H9 (cell line): ENCODE data around the gene PPP3CA. TPM values are rescaled to one million over a fixed set of nuclear protein-coding genes. Genes with fewer than 3 reads are reported as not detected.

Experiments
- DNase-seq: peaks from one replicate; pipeline ENCODE4 v3.0.0-alpha.2; 2017
- H2AFZ ChIP-seq: one replicate; pipeline ENCODE4 v1.6.1; 2013; ENCODE audit warnings: mild to moderate bottlenecking, low read length, control low read depth, moderate library complexity
- H2AK5ac ChIP-seq: 2 replicates; pipeline ENCODE4 v1.6.1; 2013; ENCODE audit warnings: low read length, control low read depth, mixed read lengths; ENCODE audit not compliant: insufficient read length
- H2BK120ac ChIP-seq: one replicate; pipeline ENCODE4 v1.6.1; 2013; ENCODE audit warnings: low read depth, mild to moderate bottlenecking, low read length, control low read depth, inconsistent platforms; ENCODE audit not compliant: poor library complexity, severe bottlenecking
- H2BK12ac ChIP-seq: 2 replicates; pipeline ENCODE4 v1.6.1; 2013; ENCODE audit warnings: low read length, control low read depth, mixed read lengths, low read depth; ENCODE audit not compliant: insufficient read length
- H2BK15ac ChIP-seq: 2 replicates; pipeline ENCODE4 v1.6.1; 2013; ENCODE audit warnings: low read depth, low read length, control low read depth
- H2BK20ac ChIP-seq: one replicate; pipeline ENCODE4 v1.6.1; 2013; ENCODE audit warnings: low read depth, mild to moderate bottlenecking, low read length, control low read depth, inconsistent platforms; ENCODE audit not compliant: poor library complexity, severe bottlenecking
- H2BK5ac ChIP-seq: 2 replicates; pipeline ENCODE4 v1.6.1; 2013; ENCODE audit warnings: low read length, control low read depth, mixed read lengths; ENCODE audit not compliant: insufficient read length
- H3K14ac ChIP-seq: 2 replicates; pipeline ENCODE4 v1.6.1; 2013; ENCODE audit warnings: low read length, control low read depth; ENCODE audit not compliant: insufficient read depth
- H3K18ac ChIP-seq: 2 replicates; pipeline ENCODE4 v1.6.1; 2013; ENCODE audit warnings: low read depth, mild to moderate bottlenecking, mixed read lengths, low read length, control low read depth; ENCODE audit not compliant: insufficient read length
- H3K23ac ChIP-seq: 2 replicates; pipeline ENCODE4 v1.6.1; 2013; ENCODE audit warnings: low read length, control low read depth, mixed read lengths, low read depth; ENCODE audit not compliant: insufficient read length
- H3K23me2 ChIP-seq: 2 replicates; pipeline ENCODE4 v1.6.1; 2013; ENCODE audit warnings: low read depth, mild to moderate bottlenecking, mixed read lengths, low read length, control low read depth; ENCODE audit not compliant: insufficient read length, poor library complexity, severe bottlenecking
- H3K27ac ChIP-seq: 2 replicates; pipeline ENCODE4 v1.5.1; 2013; ENCODE audit warnings: low read length, control low read depth, mixed read lengths, low read depth; ENCODE audit not compliant: insufficient read length
- H3K27me3 ChIP-seq: 2 replicates; pipeline ENCODE4 v1.6.1; 2013; ENCODE audit warnings: low read length, control low read depth, inconsistent platforms; ENCODE audit not compliant: insufficient read depth
- H3K4ac ChIP-seq: 2 replicates; pipeline ENCODE4 v1.6.1; 2013; ENCODE audit warnings: low read depth, mild to moderate bottlenecking, control low read depth, inconsistent platforms, low read length, moderate library complexity
- H3K4me1 ChIP-seq: 2 replicates; pipeline ENCODE4 v1.6.1; 2013; ENCODE audit warnings: low read length, control low read depth, inconsistent platforms; ENCODE audit not compliant: insufficient read depth
- H3K4me2 ChIP-seq: 2 replicates; pipeline ENCODE4 v1.6.1; 2013; ENCODE audit warnings: low read length, control low read depth, mixed read lengths; ENCODE audit not compliant: insufficient read length, insufficient read depth
- H3K56ac ChIP-seq: 2 replicates; pipeline ENCODE4 v1.6.1; 2013; ENCODE audit warnings: low read depth, mild to moderate bottlenecking, mixed read lengths, low read length, control low read depth; ENCODE audit not compliant: insufficient read length
- H3K79me1 ChIP-seq: 2 replicates; pipeline ENCODE4 v1.6.1; 2013; ENCODE audit warnings: low read depth, mild to moderate bottlenecking, moderate library complexity, low read length, control low read depth, inconsistent platforms; ENCODE audit not compliant: insufficient read depth, poor library complexity, severe bottlenecking
- H3K79me2 ChIP-seq: 2 replicates; pipeline ENCODE4 v1.6.1; 2013; ENCODE audit warnings: low read length, control low read depth, inconsistent platforms; ENCODE audit not compliant: insufficient read depth
- H3K9ac ChIP-seq: 2 replicates; pipeline ENCODE4 v1.6.1; 2013; ENCODE audit warnings: low read length, control low read depth, mixed read lengths; ENCODE audit not compliant: insufficient read length; ENCODE audit errors: extremely low read depth
- H3K9me3 ChIP-seq: one replicate; pipeline ENCODE4 v1.6.1; 2013; ENCODE audit warnings: low read depth, low read length, inconsistent platforms; ENCODE audit not compliant: control insufficient read depth
- H3T11ph ChIP-seq: one replicate; pipeline ENCODE4 v1.6.1; 2013; ENCODE audit warnings: mild to moderate bottlenecking, low read length, control low read depth, inconsistent platforms
- H4K20me1 ChIP-seq: one replicate; pipeline ENCODE4 v1.6.1; 2013; ENCODE audit not compliant: control insufficient read depth, insufficient read length, insufficient read depth
- H4K5ac ChIP-seq: 2 replicates; pipeline ENCODE4 v1.6.1; 2013; ENCODE audit warnings: low read depth, mild to moderate bottlenecking, mixed read lengths, low read length, control low read depth; ENCODE audit not compliant: insufficient read length
- H4K8ac ChIP-seq: replicated peaks from 2 replicates; pipeline ENCODE4 v1.6.1; 2013; ENCODE audit warnings: low read length, control low read depth, mixed read lengths, low read depth; ENCODE audit not compliant: insufficient read length
- H4K91ac ChIP-seq: 2 replicates; pipeline ENCODE4 v1.6.1; 2013; ENCODE audit warnings: low read depth, mild to moderate bottlenecking, moderate library complexity, mixed read lengths, low read length, control low read depth; ENCODE audit not compliant: insufficient read length
- H3K27ac Mint-ChIP-seq, 3 experiments: 2 replicates in 2 of 3; 3 replicates in 1 of 3; pipeline ENCODE4 v1.8.0; 2020 to 2021; ENCODE audit warnings: mixed read lengths in 3 of 3, mild to moderate bottlenecking in 1 of 3, moderate library complexity in 1 of 3
- H3K27me3 Mint-ChIP-seq: 2 replicates; pipeline ENCODE4 v1.8.0; 2021; ENCODE audit warnings: low read depth, mild to moderate bottlenecking, moderate library complexity, mixed read lengths
- H3K36me3 Mint-ChIP-seq, 3 experiments: 2 replicates in 2 of 3; 3 replicates in 1 of 3; pipeline ENCODE4 v1.8.0; 2020 to 2021; ENCODE audit warnings: low read depth in 3 of 3, mixed read lengths in 3 of 3; ENCODE audit not compliant: insufficient read depth in 1 of 3
- H3K4me1 Mint-ChIP-seq, 2 experiments: 2 replicates each; pipeline ENCODE4 v1.8.0; 2020; ENCODE audit warnings: mixed read lengths in 2 of 2
- H3K4me3 Mint-ChIP-seq, 2 experiments: 2 replicates in 1 of 2; 3 replicates in 1 of 2; pipeline ENCODE4 v1.8.0; 2020 to 2021; ENCODE audit warnings: mild to moderate bottlenecking in 2 of 2, mixed read lengths in 2 of 2, moderate library complexity in 1 of 2
- H3K9me3 Mint-ChIP-seq, 2 experiments: 2 replicates in 1 of 2; 3 replicates in 1 of 2; pipeline ENCODE4 v1.8.0; 2020; ENCODE audit warnings: mild to moderate bottlenecking in 2 of 2, mixed read lengths in 2 of 2, moderate library complexity in 1 of 2
- WGBS: extraction: QIAGEN DNeasy Blood & Tissue Kit; methylation state at CpG from one replicate; pipeline ENCODE4 v1.1.7; 2013; ENCODE audit warnings: missing lambda C conversion rate, low lambda C conversion rate, mixed read lengths; ENCODE audit not compliant: insufficient read length; ENCODE audit errors: extremely low coverage; 5-methylcytosine and 5-hydroxymethylcytosine counted together
- total RNA-seq: library from RNA; stranded (reverse); gene quantifications from 2 replicates; pipeline ENCODE4 v1.2.1, GENCODE V29; 2021
- TF ChIP-seq, protein P1 (sequence below): fragments of 200-600 bp; sonication (generic); conservative IDR thresholded peaks from 3 replicates; pipeline ENCODE4 v1.8.0; 2021; ENCODE audit warnings: antibody characterized with exemption, mild to moderate bottlenecking

Gene PPP3CA
- total RNA-seq, 1 experiment from 2014 or later: 16.8 TPM

DNA sequence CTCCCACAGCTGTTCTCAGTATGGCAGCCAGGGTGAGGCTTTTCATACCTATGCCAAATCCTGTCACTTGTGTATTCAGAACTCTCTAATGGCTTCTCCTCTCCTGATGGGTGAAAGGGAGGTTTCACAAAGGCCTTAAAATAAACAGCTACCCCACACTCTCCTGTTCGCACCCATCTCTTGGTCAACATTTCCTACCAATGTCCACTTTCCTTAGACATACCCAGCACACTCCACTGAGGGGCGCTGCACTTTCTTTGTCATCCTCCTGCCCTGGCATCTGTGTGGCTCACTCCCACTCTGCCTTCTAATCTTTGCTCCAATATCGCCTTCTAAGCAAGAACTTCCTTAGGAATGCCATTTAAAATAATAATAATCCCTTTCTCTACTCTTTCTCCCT lies 313.3 kb downstream of the PPP3CA start:
- Histone ChIP-seq H2BK12ac (no peak overlapping the region), H3K56ac (no peak overlapping the region), H3K79me2 (no peaks in the 10 kb centered on the region), H2AFZ (peak overlapping the region; percentile 59), H3K9ac (no peak overlapping the region), H3K23me2 (no peaks in the 10 kb centered on the region), H3K14ac (no peak overlapping the region), H3K23ac (no peak overlapping the region), H3K9me3 (no peaks in the 10 kb centered on the region), H4K8ac (no peak overlapping the region), H4K5ac (no peak overlapping the region), H3T11ph (no peak overlapping the region), H2AK5ac (no peak overlapping the region), H3K27me3 (no peaks in the 10 kb centered on the region; the same call in 1 of the 2 replicates), H3K4me2 (no peak overlapping the region), H2BK120ac (no peak overlapping the region), H4K91ac (no peak overlapping the region), H2BK5ac (no peak overlapping the region), H2BK15ac (no peak overlapping the region), H2BK20ac (peak overlapping the region; percentile 64), H3K27ac (no peak overlapping the region), H3K4ac (no peak overlapping the region), H3K18ac (no peak overlapping the region), H4K20me1 (no peaks in the 10 kb centered on the region), H3K79me1 (no peaks in the 10 kb centered on the region), H3K4me1 (peaks cover 6% of the 10 kb centered on the region; the same call in 1 of the 2 replicates)
- Mint-ChIP-seq H3K4me1 (peaks cover 50 to 51% of the 10 kb centered on the region in 2 experiments), H3K36me3 (peaks cover 0 to 5% (median 4%) of the 10 kb centered on the region in 3 experiments; a peak in 3 of 7 replicates), H3K27ac (peak overlapping the region; percentile 8 to 84 (median 49); a peak in 5 of 7 replicates), H3K4me3 (no peak overlapping the region), H3K9me3 (no peaks in the 10 kb centered on the region), H3K27me3 (no peaks in the 10 kb centered on the region)
- TF ChIP-seq, protein P1, sequence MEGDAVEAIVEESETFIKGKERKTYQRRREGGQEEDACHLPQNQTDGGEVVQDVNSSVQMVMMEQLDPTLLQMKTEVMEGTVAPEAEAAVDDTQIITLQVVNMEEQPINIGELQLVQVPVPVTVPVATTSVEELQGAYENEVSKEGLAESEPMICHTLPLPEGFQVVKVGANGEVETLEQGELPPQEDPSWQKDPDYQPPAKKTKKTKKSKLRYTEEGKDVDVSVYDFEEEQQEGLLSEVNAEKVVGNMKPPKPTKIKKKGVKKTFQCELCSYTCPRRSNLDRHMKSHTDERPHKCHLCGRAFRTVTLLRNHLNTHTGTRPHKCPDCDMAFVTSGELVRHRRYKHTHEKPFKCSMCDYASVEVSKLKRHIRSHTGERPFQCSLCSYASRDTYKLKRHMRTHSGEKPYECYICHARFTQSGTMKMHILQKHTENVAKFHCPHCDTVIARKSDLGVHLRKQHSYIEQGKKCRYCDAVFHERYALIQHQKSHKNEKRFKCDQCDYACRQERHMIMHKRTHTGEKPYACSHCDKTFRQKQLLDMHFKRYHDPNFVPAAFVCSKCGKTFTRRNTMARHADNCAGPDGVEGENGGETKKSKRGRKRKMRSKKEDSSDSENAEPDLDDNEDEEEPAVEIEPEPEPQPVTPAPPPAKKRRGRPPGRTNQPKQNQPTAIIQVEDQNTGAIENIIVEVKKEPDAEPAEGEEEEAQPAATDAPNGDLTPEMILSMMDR: peak; percentile 67
- 100% methylated on average over 1 of the region's 3 CpGs for WGBS
- DNase-seq: peak; percentile 46
